ENCODE data around the gene PALMD. TPM values are rescaled to one million over a fixed set of nuclear protein-coding genes. Genes with fewer than 3 reads are reported as not detected.

Gene PALMD
- total and polyA plus RNA-seq, 2 of the 8 experiments (the other 6 are each of a cell fraction or from before 2014, with no cell fraction given): not detected

- TF ChIP-seq JUND (IDR thresholded peaks at IDR 0.05; ENCODE audit: low read length) (no peak), SUZ12 (IDR thresholded peaks at IDR 0.05; ENCODE audit: low read length) (no peak), GABPA (IDR thresholded peaks at IDR 0.05; ENCODE audit: borderline replicate concordance, insufficient read depth, low read length) (no peak), ASH2L (IDR thresholded peaks at IDR 0.05; ENCODE audit: low read length) (no peak), HDAC2 (IDR thresholded peaks at IDR 0.05; ENCODE audit: borderline replicate concordance in 1 of 2, low read depth in 2 of 2, low read length in 2 of 2) (no peak), CBX8 (IDR thresholded peaks at IDR 0.05; ENCODE audit: borderline replicate concordance, low read depth, low read length) (no peak)
- TF ChIP-seq, protein P1, sequence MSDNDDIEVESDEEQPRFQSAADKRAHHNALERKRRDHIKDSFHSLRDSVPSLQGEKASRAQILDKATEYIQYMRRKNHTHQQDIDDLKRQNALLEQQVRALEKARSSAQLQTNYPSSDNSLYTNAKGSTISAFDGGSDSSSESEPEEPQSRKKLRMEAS (IDR thresholded peaks at IDR 0.05): no peak
Measured at GRCh38 chr1:99647490-99647889, 1.6 kb downstream of the PALMD start (continued).
